Activated T-cell treated with anti-CD3 and anti-CD28 coated beads for 24 hours (primary cell): Measurements from ENCODE around the gene P3H1.
"Not testable (repeated sequence)": the region's sequence is repeated elsewhere in the genome, so short reads cannot be mapped to it uniquely, and the experiment has no call there.

Experiments
- DNase-seq: peaks from one replicate; pipeline ENCODE4 v3.0.0-alpha.2; 2020; ENCODE audit warnings: low read depth

Gene P3H1

GRCh38 chr1:42730988-42731387, 35.8 kb downstream of the P3H1 start:
- peak; percentile 53 for DNase-seq

DNA sequence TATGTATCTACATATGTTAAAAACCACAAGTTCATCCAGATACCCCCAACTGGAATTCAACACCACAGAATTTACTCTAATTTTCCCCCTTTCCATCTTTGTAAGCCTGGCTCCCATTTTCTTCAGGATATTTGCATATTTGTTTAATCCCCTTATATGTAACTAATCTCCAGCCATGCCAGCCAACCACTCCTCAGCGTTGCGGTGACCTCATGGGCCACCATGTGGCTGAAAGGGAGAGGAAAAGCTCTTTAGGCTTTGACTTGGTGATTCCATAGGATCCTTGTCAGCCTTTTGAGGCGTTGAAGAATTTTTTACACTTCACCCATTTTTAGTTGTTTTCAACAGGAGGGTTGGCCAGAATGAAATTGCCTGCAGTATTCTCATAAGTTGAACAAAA, 36.8 kb downstream of the P3H1 start:
- DNase-seq = no peak

DNA sequence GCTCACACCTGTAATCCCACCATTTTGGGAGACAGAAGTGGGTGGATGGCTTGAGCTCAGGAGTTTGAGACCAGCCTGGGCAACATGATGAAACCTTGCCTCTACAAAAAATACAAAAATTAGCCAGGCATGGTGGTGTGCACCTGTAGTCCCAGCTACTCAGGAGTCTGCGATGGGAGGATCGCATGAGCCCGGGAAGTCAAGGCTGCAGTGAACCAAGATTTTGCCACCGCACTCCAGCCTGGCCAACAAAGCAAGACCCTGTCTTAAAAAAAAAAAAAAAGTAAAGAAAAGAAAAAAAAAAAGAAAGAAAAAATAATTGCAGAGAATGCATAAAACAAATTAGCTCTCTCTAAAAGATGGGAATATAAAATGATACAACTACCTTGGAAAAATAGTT, 41.0 kb downstream of the P3H1 start:
- DNase-seq = not testable (repeated sequence)

DNA sequence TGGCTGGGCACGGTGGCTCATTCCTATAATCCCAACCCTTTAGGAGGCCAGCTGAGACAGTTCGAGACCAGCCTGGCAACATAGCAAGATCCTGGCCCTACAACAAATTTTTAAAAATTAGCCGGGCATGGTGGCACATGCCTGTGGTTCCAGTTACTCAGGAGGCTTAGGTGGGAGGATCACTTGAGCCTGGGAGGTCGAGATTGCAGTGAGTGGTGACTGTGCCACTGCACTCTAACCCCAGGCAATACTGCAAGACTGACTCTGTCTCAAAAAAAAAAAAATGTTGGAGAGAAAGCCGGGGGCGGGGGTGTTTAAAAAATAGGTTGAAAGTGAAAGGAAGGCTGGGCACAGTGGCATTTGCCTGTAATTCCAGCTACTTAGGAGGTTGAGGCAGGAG, 43.3 kb downstream of the P3H1 start:
- DNase-seq = no peak

DNA sequence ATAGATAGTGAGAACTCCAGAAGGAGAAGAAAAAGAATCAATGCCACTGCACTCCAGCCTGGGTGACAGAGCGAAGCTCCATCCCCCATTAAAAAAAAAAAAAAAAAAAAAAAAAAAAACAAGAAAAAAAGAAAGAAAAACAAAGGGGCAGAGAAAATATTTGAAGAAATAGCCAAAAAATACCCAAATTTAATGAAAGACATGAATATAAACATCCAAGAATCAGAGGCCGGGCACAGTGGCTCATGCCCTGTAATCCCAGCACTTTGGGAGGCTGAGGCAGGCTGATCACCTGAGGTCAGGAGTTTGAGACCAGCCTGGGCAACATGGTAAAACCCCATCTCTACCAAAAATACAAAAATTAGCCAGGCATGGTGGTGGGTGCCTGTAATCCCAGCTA, 44.4 kb downstream of the P3H1 start:
- not testable (repeated sequence) for DNase-seq

DNA sequence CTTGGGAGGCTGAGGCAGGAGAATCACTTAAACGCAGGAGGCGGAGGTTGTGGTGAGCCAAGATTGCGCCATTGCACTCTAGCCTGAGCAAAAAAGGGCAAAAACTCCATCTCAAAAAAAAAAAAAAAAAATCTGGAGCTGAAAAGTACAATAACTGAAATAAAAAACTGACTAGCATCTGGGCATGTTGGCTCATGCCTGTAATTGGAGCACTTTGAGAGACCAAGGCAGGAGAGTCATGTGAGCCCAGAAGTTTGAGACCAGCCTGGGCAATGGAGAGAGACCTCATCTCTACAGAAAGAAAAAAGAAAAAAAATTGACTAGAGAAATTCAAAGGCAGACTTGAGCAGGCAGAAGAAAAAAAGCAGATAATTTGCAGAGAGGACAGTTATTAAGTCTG, 44.9 kb downstream of the P3H1 start:
- no peak for DNase-seq

GRCh38 chr1:42720868-42721267, 46.0 kb downstream of the P3H1 start:
- no peak for DNase-seq

DNA sequence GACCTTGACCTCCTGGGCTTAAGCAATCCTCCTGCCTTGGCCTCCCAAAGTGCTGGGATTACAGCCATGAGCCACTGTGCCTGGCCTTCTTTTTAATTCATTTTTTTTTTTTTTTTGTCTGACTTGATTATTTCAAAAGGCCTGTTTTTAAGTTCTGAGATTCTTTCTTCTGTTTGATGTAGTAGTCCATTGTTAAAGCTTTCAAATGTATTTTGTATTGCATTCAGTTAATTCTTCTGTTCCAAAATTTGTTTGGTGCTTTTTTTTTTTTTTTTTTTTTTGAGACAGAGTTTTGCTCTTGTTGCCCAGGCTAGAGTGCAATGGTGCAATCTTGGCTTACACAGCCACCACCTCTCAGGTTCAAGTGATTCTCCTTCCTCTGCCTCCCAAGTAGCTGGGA, 52.4 kb downstream of the P3H1 start:
- DNase-seq = not testable (repeated sequence)

DNA sequence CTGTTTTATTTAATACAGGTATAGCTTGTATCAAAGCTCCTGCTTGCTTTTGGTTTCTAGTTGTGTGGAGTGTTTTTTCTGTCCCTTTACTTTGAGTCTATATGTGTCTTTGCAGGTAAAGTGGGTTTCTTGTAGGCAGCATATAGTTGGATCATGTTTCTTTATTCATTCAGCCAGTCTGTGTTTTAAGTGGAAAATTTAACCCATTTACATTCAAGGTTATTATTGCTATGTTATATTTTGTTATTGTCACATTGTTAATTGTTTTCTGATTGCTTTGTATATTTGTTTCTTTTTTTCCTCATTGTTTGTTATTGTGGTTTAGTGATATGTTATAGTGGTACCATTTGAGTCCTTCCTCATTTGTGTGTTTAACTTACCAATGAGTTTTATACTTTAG, 53.5 kb downstream of the P3H1 start:
- no peak for DNase-seq

DNA sequence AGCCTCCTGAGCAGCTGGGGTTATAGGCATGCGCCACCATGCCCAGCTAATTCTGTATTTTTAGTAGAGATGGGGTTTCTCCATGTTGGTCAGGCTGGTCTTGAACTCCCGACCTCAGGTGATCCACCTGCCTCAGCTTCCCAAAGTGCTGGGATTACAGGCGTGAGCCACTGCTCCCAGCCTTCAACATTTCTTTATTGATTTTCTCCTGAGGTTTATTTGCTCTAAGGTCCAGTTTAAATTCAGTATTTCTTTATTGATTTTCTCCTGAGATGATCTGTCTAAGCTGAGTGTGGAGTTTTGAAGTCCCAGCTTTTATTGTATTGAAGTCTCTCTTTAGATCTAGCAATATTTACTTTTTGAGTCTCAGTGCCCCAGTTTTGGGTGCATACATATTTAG, 54.0 kb downstream of the P3H1 start:
- DNase-seq = not testable (repeated sequence)

- no peak for DNase-seq
Observed at GRCh38 chr1:42703888-42704464, 62.9 kb downstream of the P3H1 start.

DNA sequence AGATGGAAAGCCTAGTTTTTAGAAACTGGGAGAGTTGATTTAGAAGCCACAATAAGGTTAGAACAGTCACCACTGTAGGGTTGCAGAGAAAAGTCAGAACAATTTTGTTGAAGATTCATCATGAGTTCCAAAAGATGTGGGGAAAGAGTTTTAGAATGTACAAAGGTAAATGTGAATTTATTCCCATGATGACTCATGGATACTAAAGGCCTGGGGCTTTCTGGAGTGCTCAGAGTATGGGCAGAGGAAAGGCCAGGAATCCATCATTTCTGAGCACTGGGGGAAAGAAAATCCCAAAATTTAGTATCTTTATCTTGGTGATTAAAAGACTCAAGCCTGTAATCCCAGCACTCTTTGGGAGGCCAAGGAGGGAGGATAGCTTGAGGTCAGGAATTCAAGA, 66.8 kb downstream of the P3H1 start:
- no peak for DNase-seq

GRCh38 chr1:42698081-42698813, 68.6 kb downstream of the P3H1 start:
- DNase-seq = no peak
